Body of pancreas (tissue), 4 donors: ENCODE data around the gene YY1AP1. TPM values are rescaled to one million over a fixed set of nuclear protein-coding genes. Genes with fewer than 3 reads are reported as not detected.
"Not testable (repeated sequence)": the region's sequence is repeated elsewhere in the genome, so short reads cannot be mapped to it uniquely, and the experiment has no call there.

Source experiments
- ATAC-seq: fragments of 150-250 bp; one replicate; pipeline ENCODE4 v1.9.1; 2016
- DNase-seq, 4 donors: peaks; one replicate each; pipeline ENCODE4 v3.0.0-alpha.2; 2019
- H3K27ac ChIP-seq, 4 donors: fragments of 200-600 bp; sonication (generic); 1 replicate in 3 of 4; 2 replicates in 1 of 4; pipeline versions ENCODE4 v1.5.1 to v1.6.1; 2016 to 2019; ENCODE audit warnings: mild to moderate bottlenecking in 1 of 4, mixed read lengths in 1 of 4, moderate library complexity in 1 of 4
- H3K27me3 ChIP-seq, 2 donors: fragments of 200-600 bp; sonication (generic); one replicate each; pipeline ENCODE4 v1.6.0; 2016; ENCODE audit warnings: mild to moderate bottlenecking in 1 of 2
- H3K36me3 ChIP-seq, 2 donors: fragments of 200-600 bp; sonication (generic); replicated peaks in 1 of 2; 2 replicates each; pipeline ENCODE4 v1.5.1; 2016; ENCODE audit warnings: low read depth in 2 of 2; ENCODE audit not compliant: insufficient read depth in 1 of 2
- H3K4me1 ChIP-seq: fragments of 200-600 bp; sonication (generic); one replicate; pipeline ENCODE4 v1.6.0; 2016
- H3K4me3 ChIP-seq, 2 donors: fragments of 200-600 bp; sonication (generic); 1 replicate in 1 of 2; 2 replicates in 1 of 2; pipeline ENCODE4 v1.5.1; 2016 to 2019
- H3K9me3 ChIP-seq, 3 donors: fragments of 200-600 bp; sonication (generic); 1 replicate in 2 of 3; 2 replicates in 1 of 3; pipeline ENCODE4 v1.5.1; 2016
- POLR2A ChIP-seq, 3 donors: fragments of 450-650 bp; IDR thresholded peaks; one replicate each; pipeline ENCODE4 v1.6.1; 2016; ENCODE audit warnings: antibody characterized with exemption in 3 of 3, mild to moderate bottlenecking in 2 of 3
- WGBS, 2 donors: methylation state at CpG; one replicate each; pipeline ENCODE4 v1.1.5; 2017; 5-methylcytosine and 5-hydroxymethylcytosine counted together
- intact Hi-C: fragments of 100-400 bp; cut with DNase I; formaldehyde crosslinking; loops from one replicate; pipeline ENCODE4 v1.15.1; 2023
- total RNA-seq, 2 donors: library from RNA; depleted of rRNA; stranded (reverse); fragments of >200 nt; gene quantifications; one replicate each; pipeline ENCODE4 v1.1.0, GENCODE V29; 2016
- TF ChIP-seq, protein P1 (sequence below), 7 experiments: fragments of 450-650 bp in 4 of 7; fragments of 200-600 bp in 3 of 7; sonication (generic) in 3 of 7; IDR thresholded peaks; one replicate each; pipeline ENCODE4 v1.5.1; 2016 to 2019; ENCODE audit warnings: antibody characterized with exemption in 7 of 7

Gene YY1AP1
- total RNA-seq, 2 donors from 2014 or later: 40.5 to 90.6 TPM

DNA sequence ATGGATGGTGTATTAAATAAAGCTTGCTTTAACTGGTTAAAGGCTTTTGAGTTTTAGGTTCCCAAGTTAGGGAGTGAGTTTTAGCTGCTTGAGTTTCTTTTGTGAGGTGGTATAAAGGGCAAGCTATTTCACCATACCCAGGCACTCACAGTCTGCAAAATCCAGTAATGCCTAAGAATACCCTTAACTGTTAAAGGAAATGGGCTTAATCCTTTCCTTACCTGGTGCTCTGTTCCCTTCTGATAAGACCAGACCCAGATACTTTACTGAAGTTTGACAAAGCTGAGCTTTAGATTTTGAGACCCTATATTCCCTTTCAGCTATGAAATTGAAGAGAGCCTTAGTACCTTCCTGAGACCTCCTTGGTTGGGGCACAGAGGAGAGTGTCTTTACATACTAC lies 48.2 kb downstream of the YY1AP1 start:
- Histone ChIP-seq H3K27me3 (no peaks in the 10 kb centered on the region), H3K36me3 (no peaks in the 10 kb centered on the region), H3K4me3 (no peak overlapping the region), H3K4me1 (no peaks in the 10 kb centered on the region), H3K9me3 (peaks cover 0 to 10% (median 0%) of the 10 kb centered on the region in 3 donors), H3K27ac (no peak overlapping the region)
- TF ChIP-seq POLR2A (IDR thresholded peaks at IDR 0.05): no peak
- TF ChIP-seq, protein P1, sequence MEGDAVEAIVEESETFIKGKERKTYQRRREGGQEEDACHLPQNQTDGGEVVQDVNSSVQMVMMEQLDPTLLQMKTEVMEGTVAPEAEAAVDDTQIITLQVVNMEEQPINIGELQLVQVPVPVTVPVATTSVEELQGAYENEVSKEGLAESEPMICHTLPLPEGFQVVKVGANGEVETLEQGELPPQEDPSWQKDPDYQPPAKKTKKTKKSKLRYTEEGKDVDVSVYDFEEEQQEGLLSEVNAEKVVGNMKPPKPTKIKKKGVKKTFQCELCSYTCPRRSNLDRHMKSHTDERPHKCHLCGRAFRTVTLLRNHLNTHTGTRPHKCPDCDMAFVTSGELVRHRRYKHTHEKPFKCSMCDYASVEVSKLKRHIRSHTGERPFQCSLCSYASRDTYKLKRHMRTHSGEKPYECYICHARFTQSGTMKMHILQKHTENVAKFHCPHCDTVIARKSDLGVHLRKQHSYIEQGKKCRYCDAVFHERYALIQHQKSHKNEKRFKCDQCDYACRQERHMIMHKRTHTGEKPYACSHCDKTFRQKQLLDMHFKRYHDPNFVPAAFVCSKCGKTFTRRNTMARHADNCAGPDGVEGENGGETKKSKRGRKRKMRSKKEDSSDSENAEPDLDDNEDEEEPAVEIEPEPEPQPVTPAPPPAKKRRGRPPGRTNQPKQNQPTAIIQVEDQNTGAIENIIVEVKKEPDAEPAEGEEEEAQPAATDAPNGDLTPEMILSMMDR (IDR thresholded peaks at IDR 0.05): no peak
- ATAC-seq (no peak), DNase-seq (no peak)
- intact Hi-C loops: no loop called here

- intact Hi-C loops: no loop called here
- Histone ChIP-seq H3K36me3 (no peaks in the 10 kb centered on the region), H3K4me1 (no peaks in the 10 kb centered on the region), H3K4me3 (no peak overlapping the region), H3K27ac (no peak overlapping the region), H3K9me3 (no peaks in the 10 kb centered on the region), H3K27me3 (no peaks in the 10 kb centered on the region)
- DNase-seq (no peak), ATAC-seq (no peak)
- 83 to 87% methylated on average over 11 of the region's 11 CpGs for WGBS, 2 donors
- TF ChIP-seq, protein P1 (IDR thresholded peaks at IDR 0.05): no peak
- TF ChIP-seq POLR2A (IDR thresholded peaks at IDR 0.05): no peak
Observed at GRCh38 chr1:155636397-155637153, 52.0 kb downstream of the YY1AP1 start.

DNA sequence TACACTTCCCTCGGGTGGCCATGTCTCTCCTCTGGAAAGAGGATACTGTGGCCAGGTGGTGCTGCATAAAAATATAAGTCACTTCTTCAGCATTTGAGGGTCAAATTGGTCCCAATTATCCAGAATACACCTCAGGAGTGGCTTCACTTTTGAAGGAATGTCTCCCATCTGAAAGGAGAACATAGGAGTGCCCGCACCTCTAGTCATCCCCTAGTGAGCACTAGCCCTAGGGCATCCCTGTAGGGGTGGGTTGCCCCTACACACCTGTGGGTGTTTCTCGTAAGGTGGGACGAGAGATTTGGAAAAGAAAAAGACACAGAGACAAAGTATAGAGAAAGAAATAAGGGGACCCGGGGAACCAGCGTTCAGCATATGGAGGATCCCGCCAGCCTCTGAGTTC lies 62.1 kb downstream of the YY1AP1 start:
- H3K36me3 ChIP-seq, intact Hi-C loops, H3K4me1 ChIP-seq, H3K9me3 ChIP-seq, H3K27me3 ChIP-seq, DNase-seq, H3K4me3 ChIP-seq, ATAC-seq, H3K27ac ChIP-seq: not testable (repeated sequence)
- 60 to 64% methylated on average over 5 of the region's 7 CpGs for WGBS, 2 donors

DNA sequence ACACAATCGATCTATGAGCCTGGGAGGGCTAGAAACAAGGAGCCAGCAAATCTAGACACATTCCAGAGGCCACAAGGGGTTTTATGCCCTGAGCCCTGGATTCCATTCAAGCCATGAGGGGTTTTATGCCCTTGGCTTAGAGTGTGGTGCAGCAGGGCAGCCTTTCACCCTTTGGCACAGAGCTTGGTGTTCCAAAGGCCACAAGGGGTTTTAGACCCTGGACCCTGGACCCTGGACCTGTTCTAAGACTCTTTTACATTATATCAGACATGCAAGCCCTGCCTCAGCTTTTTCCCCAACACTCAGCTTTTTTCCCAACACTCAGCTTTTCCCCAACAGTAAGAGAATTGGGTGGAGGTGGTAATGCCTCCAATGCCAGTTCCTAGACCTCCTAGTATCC lies 65.2 kb downstream of the YY1AP1 start:
- DNase-seq (no peak), ATAC-seq (no peak)
- no peak overlapping the region for H3K4me3 ChIP-seq
- no peaks in the 10 kb centered on the region for H3K9me3 ChIP-seq
- H3K27ac ChIP-seq: no peak overlapping the region
- no peaks in the 10 kb centered on the region for H3K36me3 ChIP-seq
- H3K4me1 ChIP-seq: no peaks in the 10 kb centered on the region
- 29 to 59% methylated on average over 1 of the region's 1 CpG for WGBS, 2 donors
- intact Hi-C loops: no loop called here
- H3K27me3 ChIP-seq: no peaks in the 10 kb centered on the region
- TF ChIP-seq POLR2A (IDR thresholded peaks at IDR 0.05): no peak
- TF ChIP-seq, protein P1 (IDR thresholded peaks at IDR 0.05): no peak

GRCh38 chr1:155622191-155622590 lies 66.4 kb downstream of the YY1AP1 start:
- Histone ChIP-seq H3K27me3 (no peaks in the 10 kb centered on the region), H3K36me3 (no peaks in the 10 kb centered on the region), H3K9me3 (no peaks in the 10 kb centered on the region), H3K27ac (no peak overlapping the region), H3K4me1 (no peaks in the 10 kb centered on the region), H3K4me3 (no peak overlapping the region)
- intact Hi-C loops: no loop called here
- no peak for ATAC-seq
- WGBS, 2 donors: 50 to 63% methylated on average over 1 to 2 of the region's 2 CpGs
- no peak for TF ChIP-seq POLR2A (IDR thresholded peaks at IDR 0.05)
- TF ChIP-seq, protein P1 (IDR thresholded peaks at IDR 0.05): no peak
- DNase-seq: no peak

DNA sequence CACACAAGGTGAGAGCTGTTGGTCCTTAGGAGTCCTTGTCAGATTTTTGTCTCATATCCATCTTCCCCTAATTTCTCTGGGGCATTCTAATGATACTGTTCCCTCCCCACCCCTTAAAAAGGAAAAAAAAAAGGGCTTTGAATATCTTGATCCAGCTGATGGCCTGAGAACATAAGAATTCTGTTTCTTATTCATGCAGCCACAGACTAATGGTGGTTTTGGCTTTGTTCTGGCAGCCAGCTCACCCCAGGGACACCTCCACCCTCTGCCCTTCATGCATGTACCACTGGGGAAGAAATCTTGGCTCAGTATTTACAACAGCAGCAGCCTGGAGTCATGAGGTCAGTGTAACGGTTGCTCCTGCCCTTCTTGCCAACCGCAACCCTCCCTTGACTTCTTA lies 75.3 kb downstream of the YY1AP1 start:
- H3K36me3 ChIP-seq, H3K4me1 ChIP-seq, H3K27me3 ChIP-seq, DNase-seq, H3K9me3 ChIP-seq, H3K27ac ChIP-seq, ATAC-seq, intact Hi-C loops, H3K4me3 ChIP-seq: not testable (repeated sequence)
- WGBS, 2 donors: no CpG with 5 or more reads among the region's 2 CpGs
